ENCODE data around the gene SFXN5. TPM values are rescaled to one million over a fixed set of nuclear protein-coding genes. Genes with fewer than 3 reads are reported as not detected.

Gene SFXN5
- total RNA-seq, 3 donors from 2014 or later (not counting 1 experiment from before 2014, with no cell fraction given) = 15.3 to 22.3 (median 19.8) TPM

DNA sequence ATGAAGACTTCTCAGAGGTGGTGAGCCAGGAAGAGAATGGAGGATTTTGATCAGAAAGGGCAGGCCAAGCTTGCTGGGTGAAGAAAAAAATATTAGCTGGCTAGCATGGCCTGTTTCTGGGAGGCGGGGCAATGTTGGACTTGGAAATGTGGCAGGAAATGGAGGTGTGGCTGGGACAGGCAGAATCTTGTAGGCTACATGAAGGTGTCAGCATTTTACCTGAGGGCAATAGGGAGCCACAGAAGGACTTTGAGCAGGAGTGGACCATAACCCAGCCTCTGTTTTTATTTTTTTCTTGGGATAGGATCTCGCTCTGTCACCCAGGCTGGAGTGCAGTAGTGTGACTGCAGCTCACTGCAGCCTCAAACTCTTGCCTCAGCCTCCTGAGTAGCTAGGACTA is 122.5 kb downstream of the SFXN5 start:
- Mint-ChIP-seq H3K27me3 (ENCODE audit: low read depth in 2 of 2) (no peaks in the 10 kb centered on the region), H3K27ac (no peak overlapping the region), H3K4me3 (no peak overlapping the region), H3K36me3 (no peaks in the 10 kb centered on the region), H3K9me3 (no peaks in the 10 kb centered on the region), H3K4me1 (peaks cover 12 to 20% of the 10 kb centered on the region in 2 donors)
- Histone ChIP-seq H3K27me3 (ENCODE audit: control insufficient read depth, insufficient read depth, low read length) (no peaks in the 10 kb centered on the region), H3K9me3 (ENCODE audit: control insufficient read depth, insufficient read depth, low read length) (no peaks in the 10 kb centered on the region), H3K4me1 (ENCODE audit: control insufficient read depth, insufficient read depth, low read length) (peaks cover 10% of the 10 kb centered on the region), H3K36me3 (ENCODE audit: control insufficient read depth, insufficient read depth, low read length) (no peaks in the 10 kb centered on the region), H3K4me3 (ENCODE audit: low read length) (no peak overlapping the region), H3K27ac (ENCODE audit: low read length) (no peak overlapping the region)
- intact Hi-C loops (cut with micrococcal nuclease) = no loop called here
- ATAC-seq (no peak), DNase-seq (no peak)
- no peak for TF ChIP-seq CTCF (IDR thresholded peaks at IDR 0.05)
- 93% methylated on average over 2 of the region's 2 CpGs for WGBS (ENCODE audit: insufficient coverage)

DNA sequence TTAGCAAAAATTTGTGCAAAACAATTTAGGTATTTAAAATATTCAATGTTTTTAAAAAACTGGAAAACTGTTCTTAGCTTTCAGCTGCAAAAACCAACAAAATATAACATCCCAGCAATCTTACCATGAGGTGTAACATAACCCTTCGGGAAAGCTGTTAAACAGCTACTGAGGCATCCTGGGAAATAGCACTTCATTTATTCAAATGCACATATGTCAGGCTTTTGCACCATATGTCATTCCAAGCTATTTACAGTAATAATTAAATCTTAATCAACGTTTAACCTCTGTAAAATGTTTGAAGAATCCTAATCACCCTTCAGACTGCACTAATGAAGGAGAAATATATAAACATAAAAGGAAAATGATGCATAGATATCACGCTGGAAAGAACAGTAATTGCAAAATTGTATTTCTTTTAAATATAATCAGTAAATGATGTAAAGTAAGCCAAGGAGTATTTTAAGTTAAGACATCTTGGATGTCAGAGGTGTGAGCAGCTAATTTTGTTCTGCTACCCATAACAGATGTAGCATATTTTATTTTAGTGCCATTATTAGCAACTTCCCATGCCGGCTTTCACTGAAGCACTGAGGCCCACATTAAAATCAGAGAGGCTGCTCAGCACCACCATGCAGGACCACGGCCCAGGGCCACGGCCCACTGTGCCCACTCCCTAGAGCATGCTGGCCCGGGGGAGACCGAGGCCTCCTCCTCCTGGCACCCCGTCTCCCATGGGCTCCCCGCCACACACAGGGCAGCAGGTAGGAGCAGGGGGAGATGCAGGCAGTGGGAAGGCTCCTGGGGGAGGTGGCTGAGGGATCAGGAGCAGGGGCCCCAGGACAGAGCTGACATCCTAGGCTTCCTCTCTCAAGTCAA is 123.3 kb downstream of the SFXN5 start:
- Histone ChIP-seq H3K4me3 (ENCODE audit: low read length) (no peak overlapping the region), H3K27ac (ENCODE audit: low read length) (no peak overlapping the region), H3K4me1 (ENCODE audit: control insufficient read depth, insufficient read depth, low read length) (peaks cover 1% of the 10 kb centered on the region), H3K36me3 (ENCODE audit: control insufficient read depth, insufficient read depth, low read length) (no peaks in the 10 kb centered on the region), H3K9me3 (ENCODE audit: control insufficient read depth, insufficient read depth, low read length) (no peaks in the 10 kb centered on the region), H3K27me3 (ENCODE audit: control insufficient read depth, insufficient read depth, low read length) (no peaks in the 10 kb centered on the region)
- Mint-ChIP-seq H3K9me3 (no peaks in the 10 kb centered on the region), H3K27me3 (ENCODE audit: low read depth in 2 of 2) (no peaks in the 10 kb centered on the region), H3K4me3 (no peak overlapping the region), H3K27ac (no peak overlapping the region), H3K36me3 (no peaks in the 10 kb centered on the region), H3K4me1 (peaks cover 3 to 11% of the 10 kb centered on the region in 2 donors)
- TF ChIP-seq CTCF (IDR thresholded peaks at IDR 0.05) = no peak
- 95% methylated on average over 8 of the region's 10 CpGs for WGBS (ENCODE audit: insufficient coverage)
- intact Hi-C loops (cut with micrococcal nuclease) = no loop called here
- DNase-seq (no peak), ATAC-seq (no peak)

DNA sequence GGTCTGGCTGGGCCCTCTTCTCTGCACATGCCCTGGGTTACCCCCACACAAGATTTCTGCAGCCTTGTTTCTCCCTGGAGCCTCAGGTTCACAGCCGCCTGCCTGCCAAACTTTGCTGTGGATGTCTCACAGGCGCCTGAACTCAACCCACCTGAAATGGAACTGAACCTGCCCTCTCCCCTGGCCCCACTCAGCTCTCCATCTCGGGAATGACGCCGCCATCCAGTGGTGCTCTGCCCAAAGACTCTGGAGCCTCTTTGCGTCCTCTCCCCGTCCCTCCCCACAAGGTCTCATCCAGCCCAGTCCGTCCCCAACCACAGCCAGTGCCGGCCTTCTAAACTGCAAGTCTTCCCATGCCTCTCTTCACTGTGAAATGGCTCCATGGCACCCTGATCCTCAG is 125.0 kb downstream of the SFXN5 start:
- DNase-seq (no peak), ATAC-seq (no peak)
- Histone ChIP-seq H3K4me3 (ENCODE audit: low read length) (no peak overlapping the region), H3K27ac (ENCODE audit: low read length) (no peak overlapping the region), H3K36me3 (ENCODE audit: control insufficient read depth, insufficient read depth, low read length) (no peaks in the 10 kb centered on the region), H3K27me3 (ENCODE audit: control insufficient read depth, insufficient read depth, low read length) (no peaks in the 10 kb centered on the region), H3K4me1 (ENCODE audit: control insufficient read depth, insufficient read depth, low read length) (no peaks in the 10 kb centered on the region), H3K9me3 (ENCODE audit: control insufficient read depth, insufficient read depth, low read length) (no peaks in the 10 kb centered on the region)
- intact Hi-C loops (cut with micrococcal nuclease) = no loop called here
- H3K4me1 Mint-ChIP-seq = peaks cover 0 to 7% of the 10 kb centered on the region in 2 donors
- H3K27me3 Mint-ChIP-seq (ENCODE audit: low read depth in 2 of 2) = no peaks in the 10 kb centered on the region
- H3K9me3 Mint-ChIP-seq = no peaks in the 10 kb centered on the region
- TF ChIP-seq CTCF (IDR thresholded peaks at IDR 0.05) = no peak
- H3K4me3 Mint-ChIP-seq = no peak overlapping the region
- H3K27ac Mint-ChIP-seq = no peak overlapping the region
- no peaks in the 10 kb centered on the region for H3K36me3 Mint-ChIP-seq
- WGBS (ENCODE audit: insufficient coverage) = 95% methylated on average over 9 of the region's 9 CpGs
